VCaP (cell line): ENCODE results near the gene SNAPC3.

ENCODE experiments used
- H3K27ac ChIP-seq: fragments of 450-650 bp; 2 replicates; pipeline ENCODE4 v1.5.1; 2017
- CTCF ChIP-seq: fragments of 450-650 bp; conservative IDR thresholded peaks from 2 replicates; pipeline ENCODE4 v1.5.1; 2017; ENCODE audit warnings: mild to moderate bottlenecking, moderate library complexity

The SNAPC3 gene

GRCh38 chr9:15444141-15444540 lies 21.5 kb downstream of the SNAPC3 start:
- H3K27ac ChIP-seq = peak overlapping the region; percentile 32
- no peak for TF ChIP-seq CTCF

GRCh38 chr9:15453956-15454355 lies 31.3 kb downstream of the SNAPC3 start:
- no peak for TF ChIP-seq CTCF

GRCh38 chr9:15461056-15461455 lies 38.4 kb downstream of the SNAPC3 start:
- no peak overlapping the region for H3K27ac ChIP-seq
- no peak for TF ChIP-seq CTCF

More at GRCh38 chr9:15453956-15454355, 31.3 kb downstream of the SNAPC3 start:
- no peak overlapping the region for H3K27ac ChIP-seq

GRCh38 chr9:15461601-15462000 lies 38.9 kb downstream of the SNAPC3 start:
- no peak overlapping the region for H3K27ac ChIP-seq
- TF ChIP-seq CTCF = no peak

GRCh38 chr9:15468145-15468544 lies 45.5 kb downstream of the SNAPC3 start:
- no peak for TF ChIP-seq CTCF
- H3K27ac ChIP-seq = no peak overlapping the region

- no peak; the same call in 1 of the 2 replicates for TF ChIP-seq CTCF
- H3K27ac ChIP-seq = no peak overlapping the region
Measured at GRCh38 chr9:15469406-15469805, 46.7 kb downstream of the SNAPC3 start.

GRCh38 chr9:15469862-15470261 lies 47.2 kb downstream of the SNAPC3 start:
- no peak overlapping the region for H3K27ac ChIP-seq
- TF ChIP-seq CTCF = no peak
